GM12878 (cell line): ENCODE measurements around the gene CCDC106. TPM values are rescaled to one million over a fixed set of nuclear protein-coding genes. Genes with fewer than 3 reads are reported as not detected.

ENCODE experiments used
- BCL11A ChIP-seq: IDR thresholded peaks from 2 replicates; pipeline ENCODE4 v1.6.1; 2011; ENCODE audit warnings: low read depth, low read length
- CBX3 ChIP-seq: fragments of 200-600 bp; sonication (generic); IDR thresholded peaks from 2 replicates; pipeline ENCODE4 v1.6.1; 2016; ENCODE audit warnings: low read depth, borderline replicate concordance
- CHD2 ChIP-seq: IDR thresholded peaks from 2 replicates; pipeline ENCODE4 v1.6.1; 2011; ENCODE audit warnings: low read depth, low read length, improper control_type of control experiment, borderline replicate concordance
- CHD4 ChIP-seq: fragments of 200-600 bp; sonication (generic); IDR thresholded peaks from 2 replicates; pipeline ENCODE4 v1.6.1; 2016; ENCODE audit warnings: mild to moderate bottlenecking
- CREB1 ChIP-seq: IDR thresholded peaks from 2 replicates; pipeline ENCODE4 v1.6.1; 2012; ENCODE audit warnings: low read depth, mild to moderate bottlenecking, inconsistent platforms
- CREM ChIP-seq: IDR thresholded peaks from 2 replicates; pipeline ENCODE4 v1.6.1; 2014; ENCODE audit warnings: antibody characterized with exemption, low read depth
- EGR1 ChIP-seq, 2 experiments: IDR thresholded peaks; 1 replicate in 1 of 2; 2 replicates in 1 of 2; pipeline ENCODE4 v1.6.1; 2011 to 2012; ENCODE audit warnings: low read depth in 2 of 2, low read length in 2 of 2, borderline replicate concordance in 1 of 2, mild to moderate bottlenecking in 1 of 2, moderate library complexity in 1 of 2
- GABPA ChIP-seq: IDR thresholded peaks from 2 replicates; pipeline ENCODE4 v1.6.1; 2014; ENCODE audit warnings: antibody characterized with exemption, low read depth, mild to moderate bottlenecking, inconsistent platforms
- HCFC1 ChIP-seq: fragments of 150-350 bp; IDR thresholded peaks from 2 replicates; pipeline ENCODE4 v1.6.1; 2014; ENCODE audit warnings: low read length
- IRF5 ChIP-seq: fragments of 450-650 bp; IDR thresholded peaks from 2 replicates; pipeline ENCODE4 v1.6.1; 2017; ENCODE audit warnings: borderline replicate concordance
- JUNB ChIP-seq: IDR thresholded peaks from 2 replicates; pipeline ENCODE4 v1.6.1; 2016; ENCODE audit warnings: antibody characterized with exemption, mild to moderate bottlenecking
- MYB ChIP-seq: fragments of 150-350 bp; IDR thresholded peaks from 2 replicates; pipeline ENCODE4 v1.6.1; 2014; ENCODE audit warnings: mild to moderate bottlenecking, low read depth, low read length, borderline replicate concordance
- NFXL1 ChIP-seq: fragments of 450-650 bp; IDR thresholded peaks from 2 replicates; pipeline ENCODE4 v1.6.1; 2017; ENCODE audit warnings: antibody characterized with exemption, mild to moderate bottlenecking, borderline replicate concordance
- NFYB ChIP-seq: IDR thresholded peaks from 2 replicates; pipeline ENCODE4 v1.6.1; 2011; ENCODE audit warnings: low read depth, mild to moderate bottlenecking, low read length, improper control_type of control experiment, moderate library complexity; ENCODE audit not compliant: insufficient read depth
- NRF1 ChIP-seq: conservative IDR thresholded peaks from 2 replicates; pipeline ENCODE4 v1.6.1; 2011; ENCODE audit warnings: mild to moderate bottlenecking, low read depth, low read length, improper control_type of control experiment
- POU2F2 ChIP-seq: IDR thresholded peaks from 3 replicates; pipeline ENCODE4 v1.6.1; 2011; ENCODE audit warnings: low read depth, mild to moderate bottlenecking, low read length, borderline replicate concordance
- RAD21 ChIP-seq: IDR thresholded peaks from 2 replicates; pipeline ENCODE4 v1.6.1; 2011; ENCODE audit warnings: mild to moderate bottlenecking, low read depth, low read length, moderate library complexity; ENCODE audit not compliant: insufficient read depth
- REST ChIP-seq: IDR thresholded peaks from 2 replicates; pipeline ENCODE4 v1.6.1; 2012; ENCODE audit warnings: mild to moderate bottlenecking, low read depth, low read length
- SP1 ChIP-seq: IDR thresholded peaks from one replicate; pipeline ENCODE4 v1.6.1; 2011; ENCODE audit warnings: low read depth, low read length
- TAF1 ChIP-seq: IDR thresholded peaks from 2 replicates; pipeline ENCODE4 v1.6.1; 2011; ENCODE audit warnings: mild to moderate bottlenecking, low read depth, low read length, borderline replicate concordance
- TCF3 ChIP-seq: IDR thresholded peaks from 2 replicates; pipeline ENCODE4 v1.6.1; 2012; ENCODE audit warnings: low read depth, mild to moderate bottlenecking, low read length, borderline replicate concordance; ENCODE audit not compliant: insufficient read depth
- WRNIP1 ChIP-seq: IDR thresholded peaks from 2 replicates; pipeline ENCODE4 v1.6.1; 2011; ENCODE audit warnings: low read depth, low read length, improper control_type of control experiment, borderline replicate concordance
- ZNF24 ChIP-seq: fragments of 450-650 bp; IDR thresholded peaks from 2 replicates; pipeline ENCODE4 v1.6.1; 2017; ENCODE audit warnings: antibody characterized with exemption, mild to moderate bottlenecking
- ZNF384 ChIP-seq: IDR thresholded peaks from 2 replicates; pipeline ENCODE4 v1.6.1; 2012; ENCODE audit warnings: low read depth, mild to moderate bottlenecking, low read length, improper control_type of control experiment, borderline replicate concordance
- ZSCAN29 ChIP-seq: fragments of 450-650 bp; IDR thresholded peaks from 2 replicates; pipeline ENCODE4 v1.6.1; 2017; ENCODE audit warnings: mild to moderate bottlenecking, moderate library complexity
- polyA plus RNA-seq, 11 experiments: library from polyadenylated mRNA; depleted of rRNA in 4 of 11; unstranded in 6 of 11; stranded (reverse) in 5 of 11; fragments of >200 nt; fragmentation: Nextera tagmentation in 4 of 11; fragmentation: Illumina TruSeq in 1 of 11; extraction: Ambion mirVana in 4 of 11; extraction: Trizol in 1 of 11; gene quantifications; 1 replicate in 1 of 11; 2 replicates in 10 of 11; pipeline versions ENCODE4 v1.2.1 to v1.2.3, GENCODE V29; 2011 to 2016; ENCODE audit warnings: inconsistent platforms in 2 of 11, missing spikeins in 2 of 11, low read depth in 1 of 11
- total RNA-seq, 4 experiments: library from RNA; depleted of rRNA in 3 of 4; stranded (reverse); fragments of >200 nt in 3 of 4; fragmentation: Illumina TruSeq in 1 of 4; extraction: Trizol in 1 of 4; gene quantifications; 2 replicates each; pipeline versions ENCODE4 v1.2.1 to v1.2.3, GENCODE V29; 2013 to 2021

CCDC106 gene
- total and polyA plus RNA-seq, 10 of the 15 experiments (the other 5 are each of a cell fraction or from before 2014, with no cell fraction given), result 0.04 to 35.9 (median 19.8) TPM

- no peak for TF ChIP-seq TAF1
- peak; percentile 44; the same call in 1 of the 2 replicates for TF ChIP-seq CREB1
- TF ChIP-seq ZNF24, result no peak
- TF ChIP-seq REST, result no peak
- TF ChIP-seq RAD21, result no peak
- no peak for TF ChIP-seq POU2F2
- peak; percentile 81 for TF ChIP-seq GABPA
- TF ChIP-seq BCL11A, result no peak
- TF ChIP-seq SP1, result peak; percentile 61
- no peak for TF ChIP-seq CBX3
- TF ChIP-seq NFXL1, result no peak
- TF ChIP-seq TCF3, result 0 out of 2 replicates have a peak, but pooled peaks have one; percentile 9
- TF ChIP-seq CHD2, result 0 out of 2 replicates have a peak, but pooled peaks have one; percentile 46
- no peak for TF ChIP-seq ZSCAN29
- no peak for TF ChIP-seq JUNB
- TF ChIP-seq HCFC1, result peak; percentile 50
- TF ChIP-seq EGR1 (IDR thresholded peaks at IDR 0.05; ENCODE audit: borderline replicate concordance in 1 of 2, low read depth in 2 of 2, low read length in 2 of 2), result peak in 1 of 2 experiments; percentile 71; a peak in 2 of 3 replicates
- 0 out of 2 replicates have a peak, but pooled peaks have one; percentile 25 for TF ChIP-seq NFYB
- no peak for TF ChIP-seq IRF5
- TF ChIP-seq CREM, result no peak
- no peak for TF ChIP-seq ZNF384
- TF ChIP-seq CHD4, result no peak
- TF ChIP-seq NRF1, result peak; percentile 94
- TF ChIP-seq MYB, result no peak
- TF ChIP-seq WRNIP1, result no peak
Observed at GRCh38 chr19:55605207-55605636, 42.8 kb upstream of the CCDC106 start (continued).
